Measurements from ENCODE around the gene TPRG1.

The TPRG1 gene

GRCh38 chr3:189338366-189338765 lies 166.6 kb downstream of the TPRG1 start:
- Histone ChIP-seq H3K23ac (ENCODE audit: low read length in 2 of 2) (no peak overlapping the region), H3K79me1 (replicated peaks; ENCODE audit: low read length, poor library complexity, severe bottlenecking) (no peaks in the 10 kb centered on the region), H4K91ac (ENCODE audit: low read length) (no peak overlapping the region), H2BK12ac (ENCODE audit: low read length in 2 of 2) (no peak overlapping the region), H3K9ac (ENCODE audit: low read length) (no peak overlapping the region), H3K27me3 (ENCODE audit: control insufficient read depth in 1 of 2, insufficient read depth in 1 of 2, low read length in 2 of 2) (no peaks in the 10 kb centered on the region), H3K27ac (ENCODE audit: low read length, poor library complexity, severe bottlenecking) (no peak overlapping the region), H3K4me3 (ENCODE audit: insufficient read depth in 1 of 2, low read depth in 1 of 2, low read length in 2 of 2) (no peak overlapping the region), H3K4ac (ENCODE audit: low read depth in 1 of 2, low read length in 2 of 2) (no peak overlapping the region), H3K14ac (ENCODE audit: low read length in 2 of 2) (no peak overlapping the region), H3K9me3 (ENCODE audit: control insufficient read depth, low read length) (peaks cover 5% of the 10 kb centered on the region), H3K4me1 (ENCODE audit: control insufficient read depth, insufficient read depth, low read depth, low read length) (peaks cover 2% of the 10 kb centered on the region), H2BK15ac (ENCODE audit: low read depth, poor library complexity, severe bottlenecking) (no peak overlapping the region), H2AFZ (ENCODE audit: low read depth, low read length) (no peak overlapping the region), H2BK120ac (ENCODE audit: low read depth, low read length) (no peak overlapping the region), H4K8ac (ENCODE audit: low read length) (no peak overlapping the region), H2AK5ac (ENCODE audit: low read length, severe bottlenecking) (no peak overlapping the region), H3K36me3 (ENCODE audit: control insufficient read depth in 1 of 2, insufficient read depth in 2 of 2, low read depth in 1 of 2, low read length in 2 of 2) (no peaks in the 10 kb centered on the region), H3K18ac (ENCODE audit: low read depth in 1 of 2, low read length in 2 of 2) (no peak overlapping the region), H3K4me2 (ENCODE audit: low read length, poor library complexity, severe bottlenecking) (no peak overlapping the region), H2BK5ac (ENCODE audit: low read depth, low read length, poor library complexity, severe bottlenecking) (no peak overlapping the region)
- no peak for DNase-seq
- 93% methylated on average over 4 of the region's 4 CpGs for WGBS

- Histone ChIP-seq H2BK12ac (ENCODE audit: low read length in 2 of 2) (no peak overlapping the region), H2AFZ (ENCODE audit: low read depth, low read length) (no peak overlapping the region), H3K4me2 (ENCODE audit: low read length, poor library complexity, severe bottlenecking) (no peak overlapping the region), H3K27me3 (ENCODE audit: control insufficient read depth in 1 of 2, insufficient read depth in 1 of 2, low read length in 2 of 2) (no peaks in the 10 kb centered on the region), H3K9ac (ENCODE audit: low read length) (no peak overlapping the region), H3K9me3 (ENCODE audit: control insufficient read depth, low read length) (peaks cover 5% of the 10 kb centered on the region), H3K18ac (ENCODE audit: low read depth in 1 of 2, low read length in 2 of 2) (no peak overlapping the region), H3K4ac (ENCODE audit: low read depth in 1 of 2, low read length in 2 of 2) (no peak overlapping the region), H2BK15ac (ENCODE audit: low read depth, poor library complexity, severe bottlenecking) (no peak overlapping the region), H3K36me3 (ENCODE audit: control insufficient read depth in 1 of 2, insufficient read depth in 2 of 2, low read depth in 1 of 2, low read length in 2 of 2) (no peaks in the 10 kb centered on the region), H3K79me1 (replicated peaks; ENCODE audit: low read length, poor library complexity, severe bottlenecking) (no peaks in the 10 kb centered on the region), H2BK120ac (ENCODE audit: low read depth, low read length) (peak overlapping the region; percentile 38), H3K4me1 (ENCODE audit: control insufficient read depth, insufficient read depth, low read depth, low read length) (peaks cover 1% of the 10 kb centered on the region), H3K14ac (ENCODE audit: low read length in 2 of 2) (no peak overlapping the region), H4K91ac (ENCODE audit: low read length) (no peak overlapping the region), H3K27ac (ENCODE audit: low read length, poor library complexity, severe bottlenecking) (no peak overlapping the region), H3K4me3 (ENCODE audit: insufficient read depth in 1 of 2, low read depth in 1 of 2, low read length in 2 of 2) (no peak overlapping the region), H2AK5ac (ENCODE audit: low read length, severe bottlenecking) (no peak overlapping the region), H4K8ac (ENCODE audit: low read length) (no peak overlapping the region), H2BK5ac (ENCODE audit: low read depth, low read length, poor library complexity, severe bottlenecking) (no peak overlapping the region), H3K23ac (ENCODE audit: low read length in 2 of 2) (no peak overlapping the region)
- no peak for DNase-seq
- WGBS: 96% methylated on average over 5 of the region's 5 CpGs
These were observed 168.2 kb downstream of the TPRG1 start for GRCh38 chr3:189339996-189340395.

GRCh38 chr3:189340680-189341460 lies 169.1 kb downstream of the TPRG1 start:
- H3K4ac ChIP-seq (ENCODE audit: low read depth in 1 of 2, low read length in 2 of 2): no peak overlapping the region
- H3K4me3 ChIP-seq (ENCODE audit: insufficient read depth in 1 of 2, low read depth in 1 of 2, low read length in 2 of 2): no peak overlapping the region
- no peak overlapping the region for H3K4me2 ChIP-seq (ENCODE audit: low read length, poor library complexity, severe bottlenecking)
- H2BK120ac ChIP-seq (ENCODE audit: low read depth, low read length): no peak overlapping the region
- no peak overlapping the region for H2AFZ ChIP-seq (ENCODE audit: low read depth, low read length)
- H3K4me1 ChIP-seq (ENCODE audit: control insufficient read depth, insufficient read depth, low read depth, low read length): no peaks in the 10 kb centered on the region
- H4K91ac ChIP-seq (ENCODE audit: low read length): no peak overlapping the region
- no peaks in the 10 kb centered on the region for H3K27me3 ChIP-seq (ENCODE audit: control insufficient read depth in 1 of 2, insufficient read depth in 1 of 2, low read length in 2 of 2)
- no peak overlapping the region for H3K27ac ChIP-seq (ENCODE audit: low read length, poor library complexity, severe bottlenecking)
- no peak overlapping the region for H3K23ac ChIP-seq (ENCODE audit: low read length in 2 of 2)
- DNase-seq: peak; percentile 37
- H2AK5ac ChIP-seq (ENCODE audit: low read length, severe bottlenecking): no peak overlapping the region
- H2BK12ac ChIP-seq (ENCODE audit: low read length in 2 of 2): no peak overlapping the region
- no peak overlapping the region for H2BK5ac ChIP-seq (ENCODE audit: low read depth, low read length, poor library complexity, severe bottlenecking)
- 28% methylated on average over 5 of the region's 7 CpGs for WGBS
- H3K14ac ChIP-seq (ENCODE audit: low read length in 2 of 2): peak overlapping the region in 1 of 2 experiments; percentile 86
- H3K9ac ChIP-seq (ENCODE audit: low read length): no peak overlapping the region
- H3K18ac ChIP-seq (ENCODE audit: low read depth in 1 of 2, low read length in 2 of 2): peak overlapping the region in 1 of 2 experiments; percentile 22
- no peaks in the 10 kb centered on the region for H3K36me3 ChIP-seq (ENCODE audit: control insufficient read depth in 1 of 2, insufficient read depth in 2 of 2, low read depth in 1 of 2, low read length in 2 of 2)
- H2BK15ac ChIP-seq (ENCODE audit: low read depth, poor library complexity, severe bottlenecking): no peak overlapping the region
- no peak overlapping the region for H4K8ac ChIP-seq (ENCODE audit: low read length)
- H3K79me1 ChIP-seq (replicated peaks; ENCODE audit: low read length, poor library complexity, severe bottlenecking): no peaks in the 10 kb centered on the region
- peaks cover 5% of the 10 kb centered on the region for H3K9me3 ChIP-seq (ENCODE audit: control insufficient read depth, low read length)

GRCh38 chr3:189342811-189343210 lies 171.0 kb downstream of the TPRG1 start:
- no peaks in the 10 kb centered on the region for H3K4me1 ChIP-seq (ENCODE audit: control insufficient read depth, insufficient read depth, low read depth, low read length)
- no peaks in the 10 kb centered on the region for H3K36me3 ChIP-seq (ENCODE audit: control insufficient read depth in 1 of 2, insufficient read depth in 2 of 2, low read depth in 1 of 2, low read length in 2 of 2)
- no peak overlapping the region for H3K4ac ChIP-seq (ENCODE audit: low read depth in 1 of 2, low read length in 2 of 2)
- H3K4me3 ChIP-seq (ENCODE audit: insufficient read depth in 1 of 2, low read depth in 1 of 2, low read length in 2 of 2): no peak overlapping the region
- no peaks in the 10 kb centered on the region for H3K79me1 ChIP-seq (replicated peaks; ENCODE audit: low read length, poor library complexity, severe bottlenecking)
- no peak overlapping the region for H3K27ac ChIP-seq (ENCODE audit: low read length, poor library complexity, severe bottlenecking)
- H3K27me3 ChIP-seq (ENCODE audit: control insufficient read depth in 1 of 2, insufficient read depth in 1 of 2, low read length in 2 of 2): no peaks in the 10 kb centered on the region
- H2AFZ ChIP-seq (ENCODE audit: low read depth, low read length): no peak overlapping the region
- H4K8ac ChIP-seq (ENCODE audit: low read length): no peak overlapping the region
- H3K9me3 ChIP-seq (ENCODE audit: control insufficient read depth, low read length): no peaks in the 10 kb centered on the region
- H4K91ac ChIP-seq (ENCODE audit: low read length): no peak overlapping the region
- no peak overlapping the region for H2BK120ac ChIP-seq (ENCODE audit: low read depth, low read length)
- H2BK12ac ChIP-seq (ENCODE audit: low read length in 2 of 2): no peak overlapping the region
- H3K14ac ChIP-seq (ENCODE audit: low read length in 2 of 2): no peak overlapping the region
- H3K4me2 ChIP-seq (ENCODE audit: low read length, poor library complexity, severe bottlenecking): no peak overlapping the region
- no peak overlapping the region for H3K9ac ChIP-seq (ENCODE audit: low read length)
- no peak overlapping the region for H2AK5ac ChIP-seq (ENCODE audit: low read length, severe bottlenecking)
- 100% methylated on average over 1 of the region's 1 CpG for WGBS
- no peak for DNase-seq
- no peak overlapping the region for H2BK15ac ChIP-seq (ENCODE audit: low read depth, poor library complexity, severe bottlenecking)
- no peak overlapping the region for H2BK5ac ChIP-seq (ENCODE audit: low read depth, low read length, poor library complexity, severe bottlenecking)
- H3K18ac ChIP-seq (ENCODE audit: low read depth in 1 of 2, low read length in 2 of 2): no peak overlapping the region
- H3K23ac ChIP-seq (ENCODE audit: low read length in 2 of 2): no peak overlapping the region

Measured in mesenchymal stem cell (in vitro differentiated cells and primary cell).